22Rv1 (cell line): ENCODE data around the gene HHLA2.

ENCODE experiments used
- ZFX ChIP-seq: fragments of 450-650 bp; IDR thresholded peaks from 2 replicates; pipeline ENCODE4 v1.6.1; 2017; ENCODE audit warnings: antibody characterized with exemption, borderline replicate concordance
- TF ChIP-seq, protein P1 (sequence below): fragments of 450-650 bp; IDR thresholded peaks from 2 replicates; pipeline ENCODE4 v1.5.1; 2017; ENCODE audit warnings: mild to moderate bottlenecking

DNA sequence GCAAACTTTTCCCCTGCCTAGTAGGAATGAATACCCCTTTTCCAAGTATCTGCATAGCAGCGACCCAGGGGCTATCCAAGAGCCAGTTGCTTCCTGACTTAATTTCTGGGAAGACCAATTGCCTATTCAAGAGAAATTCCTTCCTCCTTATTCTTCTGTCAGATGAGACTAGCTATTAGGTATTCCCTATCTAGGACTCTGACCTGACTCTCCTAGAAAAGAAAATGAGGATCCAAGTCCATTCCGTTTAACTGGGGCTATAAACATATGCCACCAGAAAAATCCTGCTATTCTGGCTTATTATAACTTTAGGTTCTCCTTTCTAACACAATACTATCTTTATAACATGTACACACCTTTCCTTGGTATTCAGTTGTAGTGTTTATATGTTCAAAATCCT lies 1.7 kb downstream of the HHLA2 start:
- TF ChIP-seq, protein P1, sequence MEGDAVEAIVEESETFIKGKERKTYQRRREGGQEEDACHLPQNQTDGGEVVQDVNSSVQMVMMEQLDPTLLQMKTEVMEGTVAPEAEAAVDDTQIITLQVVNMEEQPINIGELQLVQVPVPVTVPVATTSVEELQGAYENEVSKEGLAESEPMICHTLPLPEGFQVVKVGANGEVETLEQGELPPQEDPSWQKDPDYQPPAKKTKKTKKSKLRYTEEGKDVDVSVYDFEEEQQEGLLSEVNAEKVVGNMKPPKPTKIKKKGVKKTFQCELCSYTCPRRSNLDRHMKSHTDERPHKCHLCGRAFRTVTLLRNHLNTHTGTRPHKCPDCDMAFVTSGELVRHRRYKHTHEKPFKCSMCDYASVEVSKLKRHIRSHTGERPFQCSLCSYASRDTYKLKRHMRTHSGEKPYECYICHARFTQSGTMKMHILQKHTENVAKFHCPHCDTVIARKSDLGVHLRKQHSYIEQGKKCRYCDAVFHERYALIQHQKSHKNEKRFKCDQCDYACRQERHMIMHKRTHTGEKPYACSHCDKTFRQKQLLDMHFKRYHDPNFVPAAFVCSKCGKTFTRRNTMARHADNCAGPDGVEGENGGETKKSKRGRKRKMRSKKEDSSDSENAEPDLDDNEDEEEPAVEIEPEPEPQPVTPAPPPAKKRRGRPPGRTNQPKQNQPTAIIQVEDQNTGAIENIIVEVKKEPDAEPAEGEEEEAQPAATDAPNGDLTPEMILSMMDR = no peak
- no peak for TF ChIP-seq ZFX
